SU-DHL-6 (cell line): ENCODE measurements around the gene CASP9.

Experiments used
- H2AFZ ChIP-seq: fragments of 200-600 bp; sonication (generic); 2 replicates; pipeline ENCODE4 v1.6.1; 2014; ENCODE audit warnings: low read depth, mild to moderate bottlenecking, moderate library complexity, mixed read lengths, antibody characterized with exemption, low read length; ENCODE audit not compliant: severe bottlenecking
- H3F3A ChIP-seq: fragments of 200-600 bp; shearing (Covaris generic); 2 replicates; pipeline ENCODE4 v1.6.0; 2016; ENCODE audit warnings: antibody characterized with exemption, mild to moderate bottlenecking; ENCODE audit not compliant: insufficient read depth
- H3K27ac ChIP-seq: fragments of 200-600 bp; sonication (generic); 2 replicates; pipeline ENCODE4 v1.5.1; 2016; ENCODE audit warnings: low read depth, mild to moderate bottlenecking, low read length, moderate library complexity, mixed read lengths
- H3K27me3 ChIP-seq: fragments of 200-600 bp; sonication (generic), shearing (Covaris generic); 2 replicates; pipeline ENCODE4 v1.6.0; 2014; ENCODE audit warnings: mild to moderate bottlenecking, low read length
- H3K36me3 ChIP-seq: fragments of 200-600 bp; sonication (generic); 2 replicates; pipeline ENCODE4 v1.6.1; 2014; ENCODE audit warnings: mild to moderate bottlenecking, low read length, mixed read lengths
- H3K4me2 ChIP-seq: fragments of 300-600, 200-600 bp; shearing (Covaris generic), sonication (generic); 2 replicates; pipeline ENCODE4 v1.6.0; 2014; ENCODE audit warnings: low read length, low read depth, mild to moderate bottlenecking; ENCODE audit not compliant: poor library complexity, severe bottlenecking
- H3K4me3 ChIP-seq: fragments of 200-600 bp; sonication (generic); 2 replicates; pipeline ENCODE4 v1.5.1; 2014; ENCODE audit warnings: antibody characterized with exemption, low read length, mild to moderate bottlenecking, mixed read lengths; ENCODE audit not compliant: insufficient read depth, poor library complexity, severe bottlenecking
- H3K79me2 ChIP-seq: fragments of 200-600 bp; sonication (generic); 2 replicates; pipeline ENCODE4 v1.6.1; 2014; ENCODE audit warnings: mild to moderate bottlenecking, low read length, moderate library complexity; ENCODE audit not compliant: insufficient read depth
- H3K9ac ChIP-seq: fragments of 200-600 bp; sonication (generic); 2 replicates; pipeline ENCODE4 v1.7.0; 2014; ENCODE audit warnings: mild to moderate bottlenecking, low read length
- H3K9me2 ChIP-seq: fragments of 200-600 bp; sonication (generic); replicated peaks from 2 replicates; pipeline ENCODE4 v1.6.1; 2014; ENCODE audit warnings: low read length; ENCODE audit not compliant: insufficient read depth
- H3K9me3 ChIP-seq: fragments of 200-600 bp; sonication (generic); 2 replicates; pipeline ENCODE4 v1.6.1; 2014; ENCODE audit warnings: low read length, mixed read lengths; ENCODE audit not compliant: insufficient read depth
- H4K20me1 ChIP-seq: fragments of 200-600 bp; sonication (generic); 2 replicates; pipeline ENCODE4 v1.6.1; 2014; ENCODE audit warnings: low read depth, mild to moderate bottlenecking, antibody characterized with exemption, low read length, moderate library complexity, mixed read lengths
- CTCF ChIP-seq: fragments of 200-600 bp; sonication (generic); IDR thresholded peaks from one replicate; pipeline ENCODE4 v1.5.1; 2017; ENCODE audit warnings: antibody characterized with exemption, mild to moderate bottlenecking, low read length, moderate library complexity; ENCODE audit not compliant: insufficient read depth, poor library complexity, severe bottlenecking
- EZH2phosphoT487 ChIP-seq: fragments of 200-600 bp; sonication (generic), shearing (Covaris generic); conservative IDR thresholded peaks from 2 replicates; pipeline ENCODE4 v1.6.1; 2018; ENCODE audit warnings: mild to moderate bottlenecking, antibody characterized with exemption, low read length, moderate library complexity, mixed read lengths

CASP9 gene

GRCh38 chr1:15477646-15478212, 46.3 kb downstream of the CASP9 start:
- H3F3A ChIP-seq: no peaks in the 10 kb centered on the region
- no peaks in the 10 kb centered on the region for H3K9me3 ChIP-seq
- no peaks in the 10 kb centered on the region for H3K36me3 ChIP-seq
- no peak overlapping the region for H2AFZ ChIP-seq
- no peaks in the 10 kb centered on the region for H4K20me1 ChIP-seq
- no peaks in the 10 kb centered on the region for H3K9me2 ChIP-seq
- H3K4me3 ChIP-seq: no peak overlapping the region
- no peaks in the 10 kb centered on the region for H3K27me3 ChIP-seq
- H3K9ac ChIP-seq: no peak overlapping the region
- H3K4me2 ChIP-seq: no peak overlapping the region
- no peak overlapping the region for H3K27ac ChIP-seq
- TF ChIP-seq CTCF: no peak
- TF ChIP-seq EZH2phosphoT487: no peak
- no peaks in the 10 kb centered on the region for H3K79me2 ChIP-seq

- Histone ChIP-seq H3K9me3 (no peaks in the 10 kb centered on the region), H3F3A (no peaks in the 10 kb centered on the region), H4K20me1 (no peaks in the 10 kb centered on the region), H3K79me2 (no peaks in the 10 kb centered on the region), H3K4me2 (no peak overlapping the region), H3K9me2 (no peaks in the 10 kb centered on the region), H3K4me3 (no peak overlapping the region), H3K27ac (no peak overlapping the region), H2AFZ (no peak overlapping the region), H3K9ac (no peak overlapping the region), H3K36me3 (no peaks in the 10 kb centered on the region), H3K27me3 (no peaks in the 10 kb centered on the region)
- TF ChIP-seq CTCF (no peak), EZH2phosphoT487 (no peak)
Measured at GRCh38 chr1:15476927-15477326, 47.1 kb downstream of the CASP9 start.

- H3F3A ChIP-seq: no peaks in the 10 kb centered on the region
- no peaks in the 10 kb centered on the region for H3K9me3 ChIP-seq
- no peak within 1 kb of the TSS for H2AFZ ChIP-seq
- no peak within 1 kb of the TSS for H3K27ac ChIP-seq
- H3K27me3 ChIP-seq: no peaks in the 10 kb centered on the region
- TF ChIP-seq EZH2phosphoT487 (no peak), CTCF (no peak)
- H3K36me3 ChIP-seq: no peaks in the 10 kb centered on the region
- H3K9ac ChIP-seq: no peak within 1 kb of the TSS
- H3K4me2 ChIP-seq: no peak within 1 kb of the TSS
- no peaks in the 10 kb centered on the region for H3K9me2 ChIP-seq
- no peaks in the 10 kb centered on the region for H3K79me2 ChIP-seq
- H3K4me3 ChIP-seq: no peak within 1 kb of the TSS
- no peaks in the 10 kb centered on the region for H4K20me1 ChIP-seq
Measured at GRCh38 chr1:15475752-15476314, 48.2 kb downstream of the CASP9 start, which contains the start of gene CELA2B. Gene CELA2B (plus strand): TSS chr1:15476104. CDS start chr1:15476126, 22 bp downstream.
